WTC11 (cell line): ENCODE data around the gene SPHKAP.

Experiments
- ATF1 ChIP-seq: sonication (generic); formaldehyde crosslinking; IDR thresholded peaks from 2 replicates; pipeline ENCODE4 v1.8.1; 2023; ENCODE audit warnings: mild to moderate bottlenecking, moderate library complexity, missing genetic modification reagents
- ATF3 ChIP-seq: sonication (generic); formaldehyde crosslinking; conservative IDR thresholded peaks from 2 replicates; pipeline ENCODE4 v1.8.1; 2022; ENCODE audit warnings: mild to moderate bottlenecking, missing genetic modification reagents
- ATF6 ChIP-seq: sonication (generic); formaldehyde crosslinking; IDR thresholded peaks from 2 replicates; pipeline ENCODE4 v1.8.1; 2023; ENCODE audit warnings: mild to moderate bottlenecking, missing genetic modification reagents
- CBFB ChIP-seq: sonication (generic); formaldehyde crosslinking; IDR thresholded peaks from 2 replicates; pipeline ENCODE4 v1.8.1; 2022; ENCODE audit warnings: mild to moderate bottlenecking, low read depth, missing genetic modification reagents
- CTCF ChIP-seq: fragments of 200-600 bp; IDR thresholded peaks from 2 replicates; pipeline ENCODE4 v1.8.0; 2022; ENCODE audit warnings: antibody characterized with exemption
- FOXP4 ChIP-seq: sonication (generic); formaldehyde crosslinking; IDR thresholded peaks from 2 replicates; pipeline ENCODE4 v1.8.0; 2022; ENCODE audit warnings: mild to moderate bottlenecking, missing genetic modification reagents
- NR2C2 ChIP-seq: sonication (generic); formaldehyde crosslinking; IDR thresholded peaks from 2 replicates; pipeline ENCODE4 v1.8.0; 2022; ENCODE audit warnings: mild to moderate bottlenecking, missing genetic modification reagents
- PRDM15 ChIP-seq: sonication (generic); formaldehyde crosslinking; IDR thresholded peaks from 2 replicates; pipeline ENCODE4 v1.8.0; 2022; ENCODE audit warnings: missing genetic modification reagents
- TCF7 ChIP-seq: sonication (generic); formaldehyde crosslinking; IDR thresholded peaks from 2 replicates; pipeline ENCODE4 v1.8.0; 2022; ENCODE audit warnings: mild to moderate bottlenecking, low read depth, missing genetic modification reagents, moderate library complexity
- TEAD4 ChIP-seq: sonication (generic); formaldehyde crosslinking; IDR thresholded peaks from 2 replicates; pipeline ENCODE4 v1.8.0; 2022; ENCODE audit warnings: mild to moderate bottlenecking, missing genetic modification reagents
- USF2 ChIP-seq: sonication (generic); formaldehyde crosslinking; IDR thresholded peaks from 2 replicates; pipeline ENCODE4 v1.8.1; 2023; ENCODE audit warnings: mild to moderate bottlenecking, missing genetic modification reagents, moderate library complexity
- ZNF138 ChIP-seq: sonication (generic); formaldehyde crosslinking; conservative IDR thresholded peaks from 2 replicates; pipeline ENCODE4 v1.8.1; 2022; ENCODE audit warnings: mild to moderate bottlenecking, moderate library complexity, missing genetic modification reagents

GRCh38 chr2:228227466-228227865 is 46.0 kb upstream of the SPHKAP start:
- TF ChIP-seq CTCF (no peak), NR2C2 (CRISPR knock-in tag) (no peak), CBFB (CRISPR knock-in tag) (no peak), ZNF138 (CRISPR knock-in tag) (no peak), PRDM15 (no peak), ATF3 (CRISPR knock-in tag) (no peak), ATF6 (no peak), FOXP4 (no peak), TEAD4 (no peak), USF2 (CRISPR knock-in tag) (no peak), TCF7 (CRISPR knock-in tag) (no peak), ATF1 (CRISPR knock-in tag) (no peak)
